OCI-LY1 (cell line): ENCODE results near the gene ANO6.

Experiments used
- CTCF ChIP-seq: fragments of 200-600 bp; sonication (generic), shearing (Covaris generic); IDR thresholded peaks from 2 replicates; pipeline ENCODE4 v1.5.1; 2017; ENCODE audit warnings: mild to moderate bottlenecking, antibody characterized with exemption, low read length, moderate library complexity, mixed read lengths
- EZH2 ChIP-seq: fragments of 200-600 bp; sonication (generic), shearing (Covaris generic); IDR thresholded peaks from 2 replicates; pipeline ENCODE4 v1.8.0; 2017; ENCODE audit warnings: borderline replicate concordance, mixed run types, mild to moderate bottlenecking, antibody characterized with exemption, low read length, moderate library complexity, mixed read lengths

GRCh38 chr12:45389426-45389825 lies 173.5 kb downstream of the ANO6 start:
- TF ChIP-seq CTCF: no peak
- no peak for TF ChIP-seq EZH2
